Nephron progenitor cell (in vitro differentiated cells): ENCODE results near the gene HIP1R.
A peak's percentile ranks its signal among the peaks of the same experiment; 100 is the strongest.
"Not testable (repeated sequence)": the region's sequence is repeated elsewhere in the genome, so short reads cannot be mapped to it uniquely, and the experiment has no call there.

Experiments
- DNase-seq: peaks from one replicate; pipeline ENCODE4 v3.0.0; 2021
- H3K27ac Mint-ChIP-seq: 2 replicates; pipeline ENCODE4 v1.8.0; 2021; ENCODE audit warnings: mild to moderate bottlenecking, moderate library complexity, mixed read lengths
- H3K27me3 Mint-ChIP-seq: 2 replicates; pipeline ENCODE4 v1.8.0; 2021; ENCODE audit warnings: mild to moderate bottlenecking, low read depth, mixed read lengths; ENCODE audit not compliant: poor library complexity
- H3K36me3 Mint-ChIP-seq: 2 replicates; pipeline ENCODE4 v1.8.0; 2021; ENCODE audit warnings: low read depth, mixed read lengths
- H3K4me1 Mint-ChIP-seq: 2 replicates; pipeline ENCODE4 v1.8.0; 2021; ENCODE audit warnings: mixed read lengths
- H3K4me3 Mint-ChIP-seq: 2 replicates; pipeline ENCODE4 v1.8.0; 2021; ENCODE audit warnings: mild to moderate bottlenecking, moderate library complexity, mixed read lengths
- H3K9me3 Mint-ChIP-seq: 2 replicates; pipeline ENCODE4 v1.8.0; 2021; ENCODE audit warnings: mild to moderate bottlenecking, moderate library complexity, mixed read lengths
- TF ChIP-seq, protein P1 (sequence below): fragments of 200-600 bp; sonication (generic); IDR thresholded peaks from 2 replicates; pipeline ENCODE4 v1.5.0; 2021; ENCODE audit warnings: antibody characterized with exemption

HIP1R gene

GRCh38 chr12:122899887-122900286 lies 64.6 kb downstream of the HIP1R start:
- TF ChIP-seq, protein P1, sequence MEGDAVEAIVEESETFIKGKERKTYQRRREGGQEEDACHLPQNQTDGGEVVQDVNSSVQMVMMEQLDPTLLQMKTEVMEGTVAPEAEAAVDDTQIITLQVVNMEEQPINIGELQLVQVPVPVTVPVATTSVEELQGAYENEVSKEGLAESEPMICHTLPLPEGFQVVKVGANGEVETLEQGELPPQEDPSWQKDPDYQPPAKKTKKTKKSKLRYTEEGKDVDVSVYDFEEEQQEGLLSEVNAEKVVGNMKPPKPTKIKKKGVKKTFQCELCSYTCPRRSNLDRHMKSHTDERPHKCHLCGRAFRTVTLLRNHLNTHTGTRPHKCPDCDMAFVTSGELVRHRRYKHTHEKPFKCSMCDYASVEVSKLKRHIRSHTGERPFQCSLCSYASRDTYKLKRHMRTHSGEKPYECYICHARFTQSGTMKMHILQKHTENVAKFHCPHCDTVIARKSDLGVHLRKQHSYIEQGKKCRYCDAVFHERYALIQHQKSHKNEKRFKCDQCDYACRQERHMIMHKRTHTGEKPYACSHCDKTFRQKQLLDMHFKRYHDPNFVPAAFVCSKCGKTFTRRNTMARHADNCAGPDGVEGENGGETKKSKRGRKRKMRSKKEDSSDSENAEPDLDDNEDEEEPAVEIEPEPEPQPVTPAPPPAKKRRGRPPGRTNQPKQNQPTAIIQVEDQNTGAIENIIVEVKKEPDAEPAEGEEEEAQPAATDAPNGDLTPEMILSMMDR = no peak
- Mint-ChIP-seq H3K9me3 (peaks cover 7% of the 10 kb centered on the region), H3K27me3 (peaks cover 62% of the 10 kb centered on the region), H3K4me1 (peaks cover 7% of the 10 kb centered on the region), H3K36me3 (no peaks in the 10 kb centered on the region), H3K4me3 (no peak overlapping the region), H3K27ac (no peak overlapping the region)
- no peak for DNase-seq

- Mint-ChIP-seq H3K36me3 (no peaks in the 10 kb centered on the region), H3K27me3 (peaks cover 40% of the 10 kb centered on the region), H3K27ac (no peak overlapping the region), H3K9me3 (peaks cover 3% of the 10 kb centered on the region), H3K4me1 (no peaks in the 10 kb centered on the region), H3K4me3 (no peak overlapping the region)
- no peak for DNase-seq
- TF ChIP-seq, protein P1 = no peak
Observed at GRCh38 chr12:122902854-122903692, 67.8 kb downstream of the HIP1R start.

DNA sequence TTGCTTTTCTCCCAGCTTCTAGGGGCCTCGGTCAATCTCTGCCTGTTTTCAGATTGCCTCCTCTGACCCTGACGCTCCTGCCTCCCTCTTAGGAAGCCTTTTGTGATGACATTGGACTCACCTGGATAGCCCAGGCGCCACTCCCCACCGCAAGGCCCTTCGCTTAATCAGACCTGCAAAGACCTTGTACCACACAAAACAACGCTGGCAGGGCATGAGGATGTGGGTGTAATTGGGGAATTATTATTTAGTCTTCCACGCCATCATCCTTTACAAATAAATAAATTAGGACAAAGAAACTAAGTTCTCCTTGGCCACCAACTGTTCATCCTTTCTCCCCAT lies 68.4 kb downstream of the HIP1R start:
- Mint-ChIP-seq H3K27me3 (peaks cover 40% of the 10 kb centered on the region), H3K4me3 (no peak overlapping the region), H3K27ac (no peak overlapping the region), H3K36me3 (no peaks in the 10 kb centered on the region), H3K4me1 (no peaks in the 10 kb centered on the region), H3K9me3 (peaks cover 3% of the 10 kb centered on the region)
- no peak for DNase-seq
- TF ChIP-seq, protein P1 = no peak

GRCh38 chr12:122905258-122905657 lies 70.0 kb downstream of the HIP1R start:
- not testable (repeated sequence) for DNase-seq, H3K27ac Mint-ChIP-seq, H3K9me3 Mint-ChIP-seq, H3K4me3 Mint-ChIP-seq, H3K36me3 Mint-ChIP-seq, H3K4me1 Mint-ChIP-seq
- peaks cover 40% of the 10 kb centered on the region for H3K27me3 Mint-ChIP-seq

- Mint-ChIP-seq H3K9me3 (peaks cover 7% of the 10 kb centered on the region), H3K36me3 (no peaks in the 10 kb centered on the region), H3K27ac (no peak overlapping the region), H3K27me3 (peaks cover 12% of the 10 kb centered on the region), H3K4me3 (no peak overlapping the region), H3K4me1 (peaks cover 5% of the 10 kb centered on the region)
- DNase-seq = no peak
- TF ChIP-seq, protein P1 = no peak
Observed at GRCh38 chr12:122908915-122909314, 73.7 kb downstream of the HIP1R start.

- no peak for DNase-seq
- Mint-ChIP-seq H3K27me3 (peaks cover 6% of the 10 kb centered on the region), H3K9me3 (peaks cover 9% of the 10 kb centered on the region), H3K36me3 (no peaks in the 10 kb centered on the region), H3K4me3 (no peak overlapping the region), H3K27ac (peak overlapping the region; percentile 36), H3K4me1 (peaks cover 5% of the 10 kb centered on the region)
- TF ChIP-seq, protein P1 = no peak
Observed at GRCh38 chr12:122909442-122910288, 74.4 kb downstream of the HIP1R start.
